Common myeloid progenitor, CD34-positive (primary cell): ENCODE measurements around the gene ALDH3B1.
A peak's percentile ranks its signal among the peaks of the same experiment; 100 is the strongest.

Experiments used
- CTCF ChIA-PET: fragments of 350-600 bp; sonication (Branson Sonifier 250); formaldehyde crosslinking; loops from one replicate; lab custom pipeline; 2021; ENCODE audit warnings: antibody characterized with exemption; lab: Charles Lee
- POLR2A ChIA-PET: fragments of 350-600 bp; sonication (Branson Sonifier 250); formaldehyde crosslinking; loops from one replicate; lab custom pipeline; 2021; ENCODE audit warnings: antibody characterized with exemption; lab: Charles Lee
- DNase-seq, 3 donors: peaks; one replicate each; pipeline versions ENCODE4 v3.0.0 to v3.0.0-alpha.2; 2013
- H3K27ac ChIP-seq, 2 experiments: 1 replicate in 1 of 2; 2 replicates in 1 of 2; pipeline ENCODE4 v1.7.0; 2013; ENCODE audit warnings: inconsistent platforms in 2 of 2, low read length in 2 of 2, mild to moderate bottlenecking in 2 of 2, low read depth in 1 of 2, moderate library complexity in 1 of 2; ENCODE audit not compliant: severe bottlenecking in 2 of 2, insufficient read depth in 1 of 2, poor library complexity in 1 of 2
- H3K27me3 ChIP-seq, 5 experiments: replicated peaks in 2 of 5; 1 replicate in 3 of 5; 2 replicates in 2 of 5; pipeline versions ENCODE4 v1.6.1 to v1.7.0; 2013; ENCODE audit warnings: low read length in 4 of 5, mild to moderate bottlenecking in 2 of 5, moderate library complexity in 2 of 5, inconsistent platforms in 1 of 5; ENCODE audit not compliant: insufficient read depth in 5 of 5, control insufficient read depth in 4 of 5
- H3K36me3 ChIP-seq, 4 experiments: 1 replicate in 2 of 4; 2 replicates in 2 of 4; pipeline versions ENCODE4 v1.6.1 to v1.7.0; 2013; ENCODE audit warnings: low read length in 3 of 4, control low read depth in 1 of 4, mild to moderate bottlenecking in 1 of 4; ENCODE audit not compliant: control insufficient read depth in 4 of 4, insufficient read depth in 4 of 4
- H3K4me1 ChIP-seq, 4 experiments: 1 replicate in 3 of 4; 2 replicates in 1 of 4; pipeline versions ENCODE4 v1.6.1 to v1.7.1; 2013; ENCODE audit warnings: low read length in 3 of 4, mild to moderate bottlenecking in 3 of 4, control low read depth in 1 of 4, inconsistent platforms in 1 of 4, moderate library complexity in 1 of 4; ENCODE audit not compliant: control insufficient read depth in 4 of 4, insufficient read depth in 4 of 4; ENCODE audit errors: control extremely low read depth in 1 of 4
- H3K4me3 ChIP-seq, 7 experiments: 1 replicate in 4 of 7; 2 replicates in 3 of 7; pipeline versions ENCODE4 v1.5.1 to v1.7.0; 2013; ENCODE audit warnings: mild to moderate bottlenecking in 7 of 7, low read length in 6 of 7, moderate library complexity in 6 of 7, inconsistent platforms in 2 of 7, low read depth in 2 of 7, control low read depth in 1 of 7; ENCODE audit not compliant: insufficient read depth in 4 of 7, control insufficient read depth in 1 of 7; ENCODE audit errors: extremely low read depth in 1 of 7
- H3K9me3 ChIP-seq, 5 experiments: 1 replicate in 4 of 5; 2 replicates in 1 of 5; pipeline versions ENCODE4 v1.6.1 to v1.7.1; 2013; ENCODE audit warnings: low read length in 4 of 5, mild to moderate bottlenecking in 2 of 5, inconsistent platforms in 1 of 5, low read depth in 1 of 5, moderate library complexity in 1 of 5; ENCODE audit not compliant: control insufficient read depth in 4 of 5, insufficient read depth in 2 of 5; ENCODE audit errors: control extremely low read depth in 1 of 5
- WGBS: methylation state at CpG from one replicate; pipeline ENCODE4 v1.1.5; 2013; ENCODE audit not compliant: insufficient coverage; 5-methylcytosine and 5-hydroxymethylcytosine counted together

ALDH3B1 gene

DNA sequence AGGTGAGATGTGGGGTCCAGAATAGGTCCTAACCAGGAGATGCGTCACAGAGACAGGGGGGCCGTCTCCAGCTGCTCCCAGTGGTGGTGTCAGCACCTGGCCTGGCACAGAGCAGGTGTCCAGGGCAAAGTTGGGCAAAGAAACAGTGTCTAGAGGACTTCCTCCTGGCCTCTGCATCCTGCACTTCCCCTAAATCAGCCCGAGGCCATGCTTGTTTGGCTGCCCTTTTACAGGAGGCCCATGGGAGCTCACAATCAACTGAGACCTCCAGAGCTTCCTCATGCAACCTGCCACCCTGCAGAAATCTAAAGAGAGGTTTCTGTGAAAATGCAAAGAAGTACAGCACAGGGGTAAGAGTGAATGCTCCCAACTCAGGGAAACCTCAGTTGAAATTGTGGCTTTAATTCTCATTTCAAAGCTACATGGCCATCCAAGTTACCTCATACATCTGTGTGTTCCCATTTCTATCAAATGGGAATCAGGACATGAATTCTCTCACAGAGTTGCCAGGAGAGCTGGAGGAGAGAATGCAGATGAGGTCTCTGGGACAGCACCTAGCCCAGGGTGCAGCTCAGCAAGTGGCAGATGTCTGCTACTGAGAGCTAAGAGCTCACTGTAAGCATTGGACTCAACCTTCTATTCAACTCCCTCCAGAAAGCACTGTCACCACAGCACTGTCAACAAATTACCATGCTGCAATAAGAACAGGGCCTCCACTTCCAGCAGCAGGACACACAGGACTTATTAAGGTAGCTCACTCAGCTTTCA, 61.3 kb downstream of the ALDH3B1 start:
- H3K4me3 ChIP-seq = no peak overlapping the region
- CTCF ChIA-PET = interaction anchor here (0.9 to 1.8 kb wide), 5 partner anchors 9 to 138 kb away, joined by 3 to 6 read pairs (median 4); no protein-coding TSS in a partner anchor
- no peak overlapping the region for H3K27ac ChIP-seq
- peaks cover 5 to 72% (median 60%) of the 10 kb centered on the region in 4 experiments for H3K36me3 ChIP-seq
- H3K4me1 ChIP-seq = peaks cover 0 to 4% (median 2%) of the 10 kb centered on the region in 4 experiments
- WGBS = 61% methylated on average over 3 of the region's 3 CpGs
- no peaks in the 10 kb centered on the region for H3K27me3 ChIP-seq
- H3K9me3 ChIP-seq = no peaks in the 10 kb centered on the region
- peak in 2 of 3 donors; percentile 11 to 12 for DNase-seq
- POLR2A ChIA-PET = no interaction called here

DNA sequence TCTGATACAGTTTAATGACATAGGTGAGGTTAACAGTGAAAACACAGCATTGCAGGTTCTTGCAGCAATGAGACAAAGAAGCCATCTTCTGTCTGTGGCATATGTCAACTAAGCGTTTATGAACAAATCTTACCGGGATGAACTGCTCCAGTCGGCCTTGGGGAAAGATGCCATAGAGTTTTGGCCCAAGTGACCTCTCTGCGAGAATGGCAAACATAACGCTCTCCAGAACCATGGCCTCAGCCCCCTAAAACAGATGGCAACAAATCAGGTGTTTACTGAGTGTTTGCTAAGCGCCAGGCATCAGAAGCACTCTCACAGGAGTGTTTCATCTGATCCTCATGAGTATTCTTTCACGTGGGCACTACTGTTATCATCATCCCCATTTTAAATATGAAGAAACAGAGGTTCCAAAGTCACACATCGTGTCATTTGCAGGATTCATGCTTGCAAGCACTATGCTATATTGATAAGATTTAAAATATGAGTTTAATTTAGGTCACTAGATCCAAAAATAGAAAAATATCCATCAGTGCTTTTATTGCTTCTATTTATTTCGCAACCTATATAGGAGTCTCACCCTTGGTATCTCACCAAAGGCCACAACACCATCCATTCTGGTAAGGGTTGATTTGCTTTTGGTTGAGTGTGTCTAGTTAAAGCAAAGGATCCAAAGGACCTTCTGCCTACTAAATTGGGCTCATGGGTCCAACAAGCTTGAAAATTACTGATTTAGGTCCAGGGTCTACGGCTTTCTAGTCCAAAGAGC, 64.6 kb downstream of the ALDH3B1 start:
- Histone ChIP-seq H3K4me1 (peaks cover 0 to 4% (median 2%) of the 10 kb centered on the region in 4 experiments), H3K9me3 (no peaks in the 10 kb centered on the region), H3K36me3 (peaks cover 9 to 60% (median 38%) of the 10 kb centered on the region in 4 experiments), H3K27me3 (no peaks in the 10 kb centered on the region), H3K27ac (no peak overlapping the region), H3K4me3 (no peak overlapping the region)
- ChIA-PET CTCF (interaction anchor here (1.2 kb wide), 2 partner anchors 128 to 132 kb away, joined by 3 read pairs; no protein-coding TSS in a partner anchor), POLR2A (no interaction called here)
- no peak for DNase-seq
- WGBS = 99% methylated on average over 6 of the region's 10 CpGs

DNA sequence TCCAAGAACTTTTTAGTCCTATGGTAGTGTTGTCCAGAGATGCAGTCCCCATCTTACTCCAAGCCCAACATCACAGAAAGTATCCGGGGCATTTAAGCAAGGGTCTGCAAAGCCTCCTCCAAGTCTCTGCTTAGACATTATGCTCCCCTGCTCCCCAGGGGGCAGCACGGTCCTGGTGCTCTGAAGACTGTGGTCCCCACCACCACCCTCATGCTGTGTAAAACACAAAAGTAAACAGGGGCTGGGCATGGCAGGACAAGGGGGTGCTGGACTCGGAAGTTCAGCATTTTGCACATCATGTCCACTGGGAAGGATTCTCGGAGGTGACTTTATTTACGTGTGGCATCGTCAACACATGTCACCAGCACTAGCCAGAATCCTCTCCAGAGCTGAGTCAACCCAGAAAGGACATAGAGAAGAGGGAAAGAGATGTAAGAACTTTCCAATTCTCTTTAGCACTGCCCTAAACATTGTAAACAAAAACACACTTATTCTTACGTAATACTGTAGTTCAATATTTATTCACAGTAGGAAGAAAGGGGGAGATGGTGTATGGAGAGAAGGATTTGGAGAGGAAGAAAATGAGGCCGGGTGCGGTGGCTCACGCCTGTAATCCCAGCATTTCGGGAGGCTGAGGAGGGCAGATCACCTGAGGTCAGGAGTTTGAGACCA, 66.4 kb downstream of the ALDH3B1 start:
- WGBS = 93% methylated on average over 10 of the region's 11 CpGs
- Histone ChIP-seq H3K9me3 (no peaks in the 10 kb centered on the region), H3K27me3 (no peaks in the 10 kb centered on the region), H3K36me3 (peaks cover 13 to 57% (median 35%) of the 10 kb centered on the region in 4 experiments), H3K4me1 (peaks cover 0 to 2% (median 0%) of the 10 kb centered on the region in 4 experiments), H3K4me3 (no peak overlapping the region), H3K27ac (no peak overlapping the region)
- ChIA-PET POLR2A (no interaction called here), CTCF (interaction anchor here (0.6 to 2.5 kb wide), 14 partner anchors 12 to 135 kb away, joined by 3 to 9 read pairs (median 3); partner anchors contain the start of gene ALDH3B1)
- DNase-seq = peak; percentile 50 to 71 (median 68)

DNA sequence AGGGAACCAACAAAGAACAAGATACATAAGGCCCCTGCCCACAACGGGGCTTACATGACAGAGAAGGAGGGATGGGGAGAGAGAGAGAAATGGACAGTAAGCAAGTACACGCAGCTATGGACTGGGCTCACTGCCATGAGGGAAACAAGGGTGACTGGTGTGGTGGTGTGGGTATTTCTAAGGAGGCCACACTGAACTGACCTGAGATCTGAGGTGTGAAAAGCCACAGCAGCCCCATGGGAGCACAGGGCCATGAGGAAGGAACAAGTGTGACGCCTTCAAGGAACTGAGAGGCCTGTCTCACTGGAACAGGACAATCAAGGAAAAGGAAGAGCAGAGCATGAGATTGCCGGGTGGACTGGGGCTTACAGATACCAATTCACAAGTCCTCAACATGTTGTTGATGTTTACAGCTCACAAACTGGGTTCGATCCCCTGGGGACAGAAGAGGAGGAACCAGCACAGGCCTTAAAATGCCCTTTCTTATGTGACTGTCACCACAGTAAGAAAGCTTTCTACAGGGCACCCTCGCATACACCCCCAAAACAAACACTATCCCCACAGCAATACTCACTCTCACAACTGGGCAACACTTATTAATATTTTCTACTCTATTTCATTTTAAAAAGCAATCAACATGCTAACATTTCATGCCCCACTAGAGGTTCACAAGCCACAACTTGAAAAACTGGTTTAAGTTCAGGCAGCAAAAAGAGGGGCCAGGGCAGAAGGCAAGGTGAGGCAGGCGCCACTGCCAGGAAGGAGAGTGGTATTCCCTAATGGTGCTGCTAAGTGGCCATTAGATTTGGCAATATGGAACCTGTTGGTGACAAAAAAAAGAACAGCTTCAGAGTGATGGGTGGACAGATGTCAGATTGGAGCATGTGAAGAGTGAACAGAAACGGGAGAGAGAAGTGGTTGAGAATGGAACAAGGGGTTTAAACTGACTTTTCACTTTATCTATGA, 67.8 kb downstream of the ALDH3B1 start:
- no peaks in the 10 kb centered on the region for H3K27me3 ChIP-seq
- peaks cover 13 to 55% (median 30%) of the 10 kb centered on the region in 4 experiments for H3K36me3 ChIP-seq
- no peaks in the 10 kb centered on the region for H3K4me1 ChIP-seq
- H3K4me3 ChIP-seq = no peak overlapping the region
- 91% methylated on average over 5 of the region's 8 CpGs for WGBS
- no peaks in the 10 kb centered on the region for H3K9me3 ChIP-seq
- no peak overlapping the region for H3K27ac ChIP-seq
- no peak for DNase-seq
- POLR2A ChIA-PET = interaction anchor here (0.7 kb wide), 1 partner anchor 41 kb away, joined by 3 read pairs; no protein-coding TSS in a partner anchor
- CTCF ChIA-PET = interaction anchor here (0.7 to 2.5 kb wide), 6 partner anchors 11 to 133 kb away, joined by 3 to 6 read pairs (median 3); no protein-coding TSS in a partner anchor
